ENCODE results near the gene PODN.

Gene PODN

GRCh38 chr1:53060579-53060978 lies 1.4 kb upstream of the PODN start:
- no peak overlapping the region for H2AFZ ChIP-seq
- H3K4me2 ChIP-seq (ENCODE audit: low read length) = no peak overlapping the region
- H3K4me1 ChIP-seq = no peaks in the 10 kb centered on the region
- no peak overlapping the region for H3K9ac ChIP-seq
- no peak for TF ChIP-seq CTCF (IDR thresholded peaks at IDR 0.05)
- no peaks in the 10 kb centered on the region for H3K36me3 ChIP-seq (ENCODE audit: control insufficient read depth, insufficient read depth, low read length)
- H3K4me3 ChIP-seq (ENCODE audit: low read depth, low read length) = no peak overlapping the region
- H3K27ac ChIP-seq = no peak overlapping the region
- H3K79me2 ChIP-seq = no peaks in the 10 kb centered on the region
- H3K27me3 ChIP-seq (ENCODE audit: control insufficient read depth, insufficient read depth, low read length) = no peaks in the 10 kb centered on the region
- no peaks in the 10 kb centered on the region for H3K9me3 ChIP-seq (ENCODE audit: control insufficient read depth, low read length)

- Histone ChIP-seq H3K4me3 (ENCODE audit: low read depth, low read length) (peak overlapping the region; percentile 11), H3K9ac (no peak overlapping the region), H3K4me2 (ENCODE audit: low read length) (peak overlapping the region; percentile 42), H3K27ac (no peak overlapping the region), H3K79me2 (no peaks in the 10 kb centered on the region), H2AFZ (no peak overlapping the region), H3K9me3 (ENCODE audit: control insufficient read depth, low read length) (no peaks in the 10 kb centered on the region), H3K36me3 (ENCODE audit: control insufficient read depth, insufficient read depth, low read length) (no peaks in the 10 kb centered on the region), H3K4me1 (no peaks in the 10 kb centered on the region), H3K27me3 (ENCODE audit: control insufficient read depth, insufficient read depth, low read length) (no peaks in the 10 kb centered on the region)
- TF ChIP-seq CTCF (IDR thresholded peaks at IDR 0.05) = no peak
Observed at GRCh38 chr1:53061123-53061858, 722 bp upstream of the PODN start.

DNA sequence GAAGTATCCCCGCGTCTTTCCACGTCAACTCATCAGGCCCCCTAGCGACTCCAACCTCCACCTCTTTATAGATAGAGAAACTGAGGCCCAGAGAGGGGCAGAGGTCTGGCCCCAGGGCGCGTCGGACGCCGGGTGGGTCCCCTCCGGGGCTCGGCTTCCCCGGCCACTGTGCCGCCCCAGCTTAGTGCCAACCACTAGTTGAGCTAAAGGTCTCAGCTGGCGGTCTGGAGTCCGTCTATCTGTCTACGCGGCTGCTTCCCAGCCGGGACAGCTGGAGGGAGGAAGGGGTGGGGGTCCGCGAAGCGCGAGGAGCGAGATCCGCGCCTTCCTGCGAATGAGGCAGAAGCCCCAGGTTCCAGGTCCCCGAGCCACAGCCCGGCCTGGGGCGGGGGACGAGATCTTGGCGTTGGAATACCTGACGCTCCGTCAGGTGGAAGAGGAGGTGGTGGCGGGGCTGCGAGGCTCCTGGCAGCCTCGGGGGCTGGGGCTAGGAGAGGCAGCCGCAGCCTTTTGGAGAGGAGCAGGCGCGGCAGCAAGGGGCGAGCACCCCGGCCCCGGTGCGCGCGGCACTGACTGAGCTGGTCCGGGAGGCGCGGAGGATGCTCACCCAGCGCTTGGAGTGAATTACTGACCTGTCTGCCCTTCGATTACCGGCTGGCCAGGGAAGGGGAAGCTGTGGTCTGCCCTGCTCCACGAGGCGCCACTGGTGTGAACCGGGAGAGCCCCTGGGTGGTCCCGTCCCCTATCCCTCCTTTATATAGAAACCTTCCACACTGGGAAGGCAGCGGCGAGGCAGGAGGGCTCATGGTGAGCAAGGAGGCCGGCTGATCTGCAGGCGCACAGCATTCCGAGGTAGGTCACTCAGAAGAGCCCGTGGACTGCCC lies 937 bp downstream of the PODN start:
- Histone ChIP-seq H3K36me3 (ENCODE audit: control insufficient read depth, insufficient read depth, low read length) (no peaks in the 10 kb centered on the region), H3K27ac (no peak overlapping the region), H3K9ac (no peak overlapping the region), H2AFZ (peak overlapping the region; percentile 38), H3K4me3 (ENCODE audit: low read depth, low read length) (no peak overlapping the region), H3K9me3 (ENCODE audit: control insufficient read depth, low read length) (no peaks in the 10 kb centered on the region), H3K4me2 (ENCODE audit: low read length) (no peak overlapping the region), H3K4me1 (no peaks in the 10 kb centered on the region), H3K27me3 (ENCODE audit: control insufficient read depth, insufficient read depth, low read length) (no peaks in the 10 kb centered on the region), H3K79me2 (no peaks in the 10 kb centered on the region)
- TF ChIP-seq CTCF (IDR thresholded peaks at IDR 0.05) = no peak

DNA sequence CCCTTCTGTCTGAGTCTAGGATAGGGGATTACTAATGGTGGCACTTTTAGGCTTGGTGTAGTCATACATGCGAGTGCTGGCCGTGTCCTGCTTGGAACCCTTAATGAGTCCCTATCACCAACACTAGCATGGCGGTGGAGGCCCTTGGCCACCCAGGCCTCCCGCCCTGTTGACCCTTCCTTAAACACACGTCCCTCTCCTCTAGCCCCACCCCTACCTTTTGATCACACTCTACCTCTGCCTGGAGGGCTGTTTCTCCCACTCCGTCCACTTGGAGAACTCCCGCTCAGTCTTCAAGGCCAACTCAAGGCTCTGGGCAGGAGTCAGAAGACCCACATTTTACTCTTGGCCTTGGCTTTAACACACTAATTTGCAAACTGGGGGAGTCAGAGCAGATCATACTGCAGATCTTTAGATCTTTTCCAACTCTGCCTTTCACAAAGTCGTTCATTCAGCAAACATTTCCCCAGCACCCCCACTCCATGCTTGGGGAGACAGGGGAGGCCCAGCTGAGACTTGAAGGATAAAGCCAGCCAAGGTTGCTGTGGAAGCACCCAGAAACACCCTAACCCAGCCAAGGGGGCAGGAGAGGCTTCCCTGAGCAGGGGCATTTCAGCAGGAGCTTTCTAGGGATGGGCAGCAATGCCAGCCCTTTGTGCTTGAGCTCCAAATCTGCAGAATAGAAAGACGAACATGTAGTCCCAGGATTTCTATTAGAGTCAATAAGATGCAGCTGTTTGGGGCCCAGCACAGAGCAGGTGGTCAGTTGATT lies 1.9 kb downstream of the PODN start:
- H3K4me1 ChIP-seq = no peaks in the 10 kb centered on the region
- no peaks in the 10 kb centered on the region for H3K79me2 ChIP-seq
- H3K9me3 ChIP-seq (ENCODE audit: control insufficient read depth, low read length) = no peaks in the 10 kb centered on the region
- H3K36me3 ChIP-seq (ENCODE audit: control insufficient read depth, insufficient read depth, low read length) = no peaks in the 10 kb centered on the region
- H3K27ac ChIP-seq = no peak overlapping the region
- no peak overlapping the region for H2AFZ ChIP-seq
- H3K9ac ChIP-seq = no peak overlapping the region
- H3K27me3 ChIP-seq (ENCODE audit: control insufficient read depth, insufficient read depth, low read length) = no peaks in the 10 kb centered on the region
- H3K4me3 ChIP-seq (ENCODE audit: low read depth, low read length) = no peak overlapping the region
- TF ChIP-seq CTCF (IDR thresholded peaks at IDR 0.05) = no peak
- no peak overlapping the region for H3K4me2 ChIP-seq (ENCODE audit: low read length)

Measured in parathyroid adenoma (tissue), 2 donors.